BJ (cell line): ENCODE measurements around the gene ESYT2. TPM values are rescaled to one million over a fixed set of nuclear protein-coding genes. Genes with fewer than 3 reads are reported as not detected.
"Not testable (repeated sequence)": the region's sequence is repeated elsewhere in the genome, so short reads cannot be mapped to it uniquely, and the experiment has no call there.

Source experiments
- CTCF ChIA-PET: fragments of 350-600 bp; formaldehyde crosslinking; extraction: SDS; loops from one replicate; lab custom pipeline; 2021; ENCODE audit warnings: antibody characterized with exemption, inconsistent platforms; lab: Yijun Ruan, JAX
- POLR2A ChIA-PET: fragments of 300-600 bp; sonication (Branson Sonifier 250); formaldehyde crosslinking; extraction: SDS; loops from one replicate; lab custom pipeline; 2021; ENCODE audit warnings: antibody characterized with exemption; lab: Charles Lee
- DNase-seq: peaks from one replicate; pipeline ENCODE4 v3.0.0-alpha.2; 2011; ENCODE audit warnings: low read depth
- H3K27me3 ChIP-seq: 2 replicates; pipeline ENCODE4 v1.6.0; 2011; ENCODE audit warnings: low read length; ENCODE audit not compliant: control insufficient read depth, insufficient read depth
- H3K36me3 ChIP-seq: 2 replicates; pipeline ENCODE4 v1.5.1; 2011; ENCODE audit warnings: low read length; ENCODE audit not compliant: control insufficient read depth, insufficient read depth
- H3K4me3 ChIP-seq: 2 replicates; pipeline ENCODE4 v1.5.1; 2011; ENCODE audit warnings: low read depth, mild to moderate bottlenecking, control low read depth, low read length
- CTCF ChIP-seq: IDR thresholded peaks from 2 replicates; pipeline ENCODE4 v1.5.1; 2011; ENCODE audit warnings: low read depth, mild to moderate bottlenecking, control low read depth, inconsistent platforms, low read length, moderate library complexity; ENCODE audit not compliant: insufficient read depth
- polyA plus RNA-seq: library from polyadenylated mRNA; depleted of rRNA; stranded (reverse); fragments of >200 nt; gene quantifications from 2 replicates; pipeline ENCODE4 v1.2.3, GENCODE V29; 2011

Gene ESYT2
- polyA plus RNA-seq, 1 experiment = 49.2 TPM

DNA sequence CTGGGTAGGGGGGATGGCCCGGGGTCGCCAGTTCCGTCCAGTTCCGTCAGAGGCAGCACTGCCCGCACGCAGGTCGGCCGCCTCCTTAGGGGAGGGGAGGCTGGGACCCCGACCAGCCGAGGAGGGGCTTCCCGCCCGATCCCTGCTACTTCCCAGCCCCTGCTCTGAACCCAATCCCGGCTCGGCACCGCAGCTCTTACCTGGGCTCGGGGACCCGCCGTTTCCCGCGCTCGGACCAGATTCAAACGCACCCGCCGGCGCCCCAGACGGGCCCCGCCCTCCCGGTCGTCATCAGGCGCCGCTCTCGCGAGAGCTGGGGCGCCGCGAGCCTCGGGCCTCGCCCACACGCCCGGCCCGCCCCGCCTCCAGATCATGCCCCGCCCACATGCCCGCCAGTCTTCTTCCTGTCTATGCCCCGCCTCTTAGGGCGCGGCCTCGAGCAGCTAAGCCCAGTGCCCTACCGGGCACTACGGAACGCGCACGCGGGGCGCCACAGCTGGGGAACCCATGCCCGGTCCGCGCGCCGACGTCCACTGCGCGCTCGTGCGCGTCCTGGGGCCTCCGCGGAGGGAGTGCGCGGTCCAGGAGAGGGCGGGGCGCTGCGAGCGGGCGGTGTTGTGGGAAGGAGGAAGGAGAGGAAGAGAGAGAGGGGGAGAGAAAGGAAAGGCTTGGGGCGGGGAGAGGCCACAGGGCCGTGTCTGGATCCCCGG is 124.6 kb downstream of the ESYT2 start, which contains the start of gene NCAPG2:
Gene NCAPG2, minus strand, starts transcription at position 281 of the 710 bp plus-strand sequence. CDS start 2,905 bp downstream, outside the sequence.
- peak within 1 kb of the TSS; percentile 70 for H3K4me3 ChIP-seq
- ChIA-PET CTCF (interaction anchor here (0.8 to 2.2 kb wide), 2 partner anchors 9 to 272 kb away, joined by 3 to 9 read pairs; no protein-coding TSS in a partner anchor), POLR2A (no interaction called here)
- H3K27me3 ChIP-seq = no peaks in the 10 kb centered on the region
- peak; percentile 89 for DNase-seq
- 0 out of 2 replicates have a peak, but pooled peaks have one; percentile 12 for TF ChIP-seq CTCF
- H3K36me3 ChIP-seq = no peaks in the 10 kb centered on the region

DNA sequence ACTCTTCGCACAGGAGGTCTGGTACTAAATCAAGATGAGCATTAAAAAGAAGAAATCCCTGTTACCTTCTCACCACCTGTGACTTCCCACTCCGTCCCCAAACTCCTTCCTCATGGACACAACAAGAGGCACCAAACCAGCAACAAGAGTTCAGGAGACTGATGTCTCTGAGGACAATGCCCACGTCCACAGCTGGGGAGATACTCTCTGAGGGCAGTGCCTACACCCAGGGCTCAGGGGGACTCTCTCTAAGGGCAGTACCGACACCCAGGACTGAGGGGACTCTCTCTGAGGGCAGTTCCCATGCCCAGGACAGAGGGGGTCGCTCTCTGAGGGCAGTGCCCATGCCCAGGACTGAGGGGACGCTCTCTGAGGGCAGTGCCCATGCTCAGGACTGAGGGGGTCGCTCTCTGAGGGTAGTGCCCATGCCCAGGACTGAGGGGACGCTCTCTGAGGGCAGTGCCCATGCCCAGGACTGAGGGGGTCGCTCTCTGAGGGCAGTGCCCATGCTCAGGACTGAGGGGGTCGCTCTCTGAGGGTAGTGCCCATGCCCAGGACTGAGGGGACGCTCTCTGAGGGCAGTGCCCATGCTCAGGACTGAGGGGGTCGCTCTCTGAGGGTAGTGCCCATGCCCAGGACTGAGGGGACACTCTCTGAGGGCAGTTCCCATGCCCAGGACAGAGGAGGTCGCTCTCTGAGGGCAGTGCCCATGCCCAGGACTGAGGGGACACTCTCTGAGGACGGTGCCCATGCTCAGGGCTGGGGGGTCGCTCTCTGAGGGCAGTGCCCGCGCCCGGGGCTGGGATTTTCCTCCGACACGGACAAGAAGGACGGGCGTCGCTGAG is 125.4 kb downstream of the ESYT2 start:
- H3K4me3 ChIP-seq = peak overlapping the region; percentile 70
- POLR2A ChIA-PET, H3K36me3 ChIP-seq, DNase-seq, CTCF ChIA-PET, H3K27me3 ChIP-seq: not testable (repeated sequence)

DNA sequence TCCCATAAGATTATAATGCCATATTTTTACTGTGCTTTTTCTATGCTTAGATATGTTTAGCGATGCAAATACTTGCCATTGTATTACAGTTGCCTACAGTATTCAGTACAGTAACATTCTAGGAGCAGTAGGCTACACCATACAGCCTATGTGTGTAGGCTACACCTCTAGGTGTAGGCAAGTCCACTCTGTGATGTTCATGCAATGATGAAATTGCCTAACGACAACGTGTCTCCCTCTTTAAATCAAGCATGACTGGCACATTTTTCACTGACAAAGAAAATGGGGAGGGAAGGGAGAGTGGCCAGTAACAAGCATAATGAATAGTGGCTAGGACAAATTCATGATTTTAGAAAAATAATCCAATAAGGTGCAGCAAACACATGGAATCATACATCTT is 126.4 kb downstream of the ESYT2 start:
- no peak for TF ChIP-seq CTCF
- no peaks in the 10 kb centered on the region for H3K27me3 ChIP-seq
- CTCF ChIA-PET = no interaction called here
- POLR2A ChIA-PET = no interaction called here
- H3K36me3 ChIP-seq = no peaks in the 10 kb centered on the region
- no peak for DNase-seq
- no peak overlapping the region for H3K4me3 ChIP-seq

DNA sequence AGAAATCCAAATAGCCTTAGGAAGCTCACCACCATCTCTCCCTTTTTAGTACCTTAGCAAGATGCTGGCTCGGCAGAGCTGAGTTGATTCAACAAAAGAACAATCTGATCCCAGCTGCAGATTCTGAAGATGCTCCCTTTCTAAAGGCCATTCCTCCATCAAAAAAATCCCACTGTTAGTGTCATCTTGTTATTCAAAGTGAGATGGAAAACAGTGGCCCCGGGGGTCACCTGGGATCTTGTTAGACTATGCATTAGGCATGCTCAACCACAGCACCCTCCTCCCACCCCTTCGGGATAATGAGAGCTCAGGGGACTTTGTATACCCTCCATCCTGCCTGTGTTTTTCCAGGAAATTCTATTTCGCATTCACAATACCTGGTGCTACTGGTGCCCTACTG is 127.1 kb downstream of the ESYT2 start:
- no peak for TF ChIP-seq CTCF
- H3K4me3 ChIP-seq = no peak overlapping the region
- no peak for DNase-seq
- no peaks in the 10 kb centered on the region for H3K36me3 ChIP-seq
- H3K27me3 ChIP-seq = no peaks in the 10 kb centered on the region
- ChIA-PET POLR2A (no interaction called here), CTCF (no interaction called here)

GRCh38 chr7:158700008-158700407 is 129.3 kb downstream of the ESYT2 start:
- ChIA-PET POLR2A (interaction anchor here (0.6 kb wide), 1 partner anchor 164 kb away, joined by 3 read pairs; no protein-coding TSS in a partner anchor), CTCF (interaction anchor here (0.6 kb wide), 1 partner anchor 277 kb away, joined by 6 read pairs; no protein-coding TSS in a partner anchor)
- Histone ChIP-seq H3K27me3 (no peaks in the 10 kb centered on the region), H3K36me3 (no peaks in the 10 kb centered on the region), H3K4me3 (no peak overlapping the region)
- TF ChIP-seq CTCF = no peak
- no peak for DNase-seq
